Caki2 (cell line): Measurements from ENCODE around the gene ASPG. TPM values are rescaled to one million over a fixed set of nuclear protein-coding genes. Genes with fewer than 3 reads are reported as not detected.

ENCODE experiments used
- DNase-seq: peaks from one replicate; pipeline ENCODE4 v3.0.0-alpha.2; 2015; ENCODE audit warnings: low read depth
- in situ Hi-C: cut with HindIII; loops from 2 replicates; pipeline ENCODE4 v1.10.0; 2016; ENCODE audit warnings: low sequenced_read_pairs, low pct_unique_long_range_greater_than_20kb, mixed read lengths
- total RNA-seq: library from RNA; depleted of rRNA; stranded (reverse); fragments of >200 nt; shearing (Covaris generic); gene quantifications from 2 replicates; pipeline ENCODE4 v1.2.3, GENCODE V29; 2014; ENCODE audit warnings: low replicate concordance; rRNA removed

The ASPG gene
- total RNA-seq, 1 experiment from 2014 or later = not detected

GRCh38 chr14:104162495-104162894, 77.0 kb downstream of the ASPG start:
- no peak for DNase-seq
- in situ Hi-C loops = no loop called here

DNA sequence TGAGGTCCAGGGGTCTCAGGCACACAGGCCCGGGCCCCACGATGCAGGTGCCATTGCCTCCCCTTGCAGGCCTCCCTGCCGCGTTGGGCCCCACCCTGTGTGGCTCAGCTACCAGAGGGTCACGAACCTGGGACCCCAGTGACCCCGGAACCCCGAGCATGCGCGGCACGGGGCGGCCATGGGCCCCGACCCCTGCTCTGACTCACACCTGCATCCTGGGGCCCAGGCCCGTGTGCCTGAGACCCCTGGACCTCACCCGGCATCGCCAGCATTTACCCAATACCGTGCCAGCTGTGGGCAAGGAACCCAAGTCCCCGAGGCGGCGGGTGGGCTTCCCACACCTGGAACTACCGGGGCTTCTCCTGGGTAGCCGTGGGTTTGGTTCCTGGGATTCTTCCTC, 78.0 kb downstream of the ASPG start:
- DNase-seq = no peak
- in situ Hi-C loops = no loop called here

- in situ Hi-C loops = no loop called here
- DNase-seq = no peak
Measured at GRCh38 chr14:104164041-104164440, 78.5 kb downstream of the ASPG start.

DNA sequence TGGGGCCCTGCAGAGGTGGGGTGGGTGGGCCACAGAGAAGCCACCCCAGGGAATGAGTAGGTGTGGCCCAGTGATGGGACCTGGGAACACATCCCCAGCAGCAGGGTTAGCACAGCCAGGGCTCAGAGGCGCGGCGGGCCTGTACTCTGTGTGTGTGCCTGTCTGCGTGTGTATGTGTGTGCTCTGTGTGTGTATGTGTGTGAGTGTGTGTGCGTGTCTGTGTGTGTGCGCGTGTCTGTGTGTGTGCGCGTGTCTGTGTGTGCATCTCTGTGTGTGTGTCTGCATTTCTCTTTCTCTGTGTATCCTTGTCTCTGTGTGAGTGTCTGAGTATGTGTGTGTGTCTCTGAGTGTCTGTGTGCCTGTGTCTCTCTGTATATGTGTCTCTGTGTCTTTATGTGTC, 79.0 kb downstream of the ASPG start:
- in situ Hi-C loops = no loop called here
- no peak for DNase-seq

Other genes starting within 250 kb of the ASPG start
- 2.1 and 2.5 TPM in 2 replicates for gene PPP1R13B, start 238.1 kb upstream of the ASPG start, total RNA-seq
- not detected in 2 replicates for gene TDRD9, start 157.2 kb upstream of the ASPG start, total RNA-seq
- gene RD3L, start 143.2 kb upstream of the ASPG start, total RNA-seq = not detected in 2 replicates
- gene KIF26A, start 52.9 kb downstream of the ASPG start, total RNA-seq = 0.32 TPM in 1 of 2 replicates, not detected in the other